Hepatocyte (in vitro differentiated cells): ENCODE data around the gene PTH2R.

ENCODE experiments used
- CTCF ChIP-seq: fragments of 200-600 bp; sonication (generic); IDR thresholded peaks from 2 replicates; pipeline ENCODE4 v1.5.1; 2016; ENCODE audit warnings: antibody characterized with exemption, mild to moderate bottlenecking; ENCODE audit not compliant: poor library complexity
- EZH2 ChIP-seq: fragments of 200-600 bp; sonication (generic); IDR thresholded peaks from 2 replicates; pipeline ENCODE4 v1.6.1; 2016; ENCODE audit warnings: antibody characterized with exemption, mild to moderate bottlenecking, borderline replicate concordance
- EZH2phosphoT487 ChIP-seq: fragments of 200-600 bp; sonication (generic); IDR thresholded peaks from one replicate; pipeline ENCODE4 v1.6.1; 2018; ENCODE audit warnings: antibody characterized with exemption, mild to moderate bottlenecking, low read depth, moderate library complexity; ENCODE audit not compliant: unreplicated experiment, severe bottlenecking

- TF ChIP-seq CTCF, result no peak
- TF ChIP-seq EZH2, result no peak
- TF ChIP-seq EZH2phosphoT487, result no peak
Observed at GRCh38 chr2:208363485-208363884, 43.1 kb upstream of the PTH2R start.
